GM12878 (cell line): ENCODE measurements around the gene CXCR1. TPM values are rescaled to one million over a fixed set of nuclear protein-coding genes. Genes with fewer than 3 reads are reported as not detected.

ENCODE experiments used
- ATAC-seq: fragments of 200-7000 bp; cut with Tn5 transposase; 3 replicates; pipeline ENCODE4 v1.9.1; 2020; ENCODE audit warnings: mild to moderate bottlenecking, moderate library complexity
- BruUV-seq: library from RNA; stranded (reverse); fragments of 400-500 nt; replicated peaks from 2 replicates; lab custom pipeline; 2021; lab: Mats Ljungman, UMichigan
- CTCF ChIA-PET: fragments of 300-600 bp; sonication (Branson Sonifier 250); formaldehyde crosslinking; extraction: SDS; loops from one replicate; lab custom pipeline; 2021; ENCODE audit warnings: inconsistent platforms; lab: Yijun Ruan, JAX
- POLR2A ChIA-PET: fragments of 350-600 bp; formaldehyde crosslinking; extraction: SDS; loops from one replicate; lab custom pipeline; 2021; ENCODE audit warnings: inconsistent platforms; lab: Charles Lee
- RAD21 ChIA-PET: fragments of 300-600 bp; sonication (Branson Sonifier 250); formaldehyde crosslinking; loops from one replicate; lab custom pipeline; 2023; ENCODE audit warnings: antibody characterized with exemption; ENCODE audit not compliant: unreplicated experiment; lab: Charles Lee
- SMC1A ChIA-PET: fragments of 300-600 bp; sonication (Branson Sonifier 250); formaldehyde crosslinking; loops from one replicate; lab custom pipeline; 2023; ENCODE audit not compliant: unreplicated experiment, uncharacterized antibody; lab: Charles Lee
- DNase-seq: peaks from one replicate; pipeline ENCODE4 v3.0.0-alpha.2; 2011; ENCODE audit warnings: low read depth, low spot score
- FAIRE-seq: peaks from 3 replicates; lab custom pipeline; 2011; peaks lifted over from hg19 to GRCh38; lab: Jason Lieb, UNC
- H2AFZ ChIP-seq: 2 replicates; pipeline ENCODE4 v1.6.0; 2011; ENCODE audit warnings: low read depth, low read length, control low read depth; ENCODE audit not compliant: control insufficient read depth
- H3K27ac ChIP-seq: 2 replicates; pipeline ENCODE4 v1.5.1; 2011; ENCODE audit warnings: control low read depth; ENCODE audit not compliant: control insufficient read depth, insufficient read depth
- H3K27me3 ChIP-seq, 2 experiments: replicated peaks in 1 of 2; 2 replicates each; pipeline versions ENCODE4 v1.6.0 to v1.6.1; 2011; ENCODE audit warnings: low read length in 1 of 2; ENCODE audit not compliant: control insufficient read depth in 2 of 2, insufficient read depth in 2 of 2
- H3K36me3 ChIP-seq, 2 experiments: 2 replicates each; pipeline ENCODE4 v1.5.1; 2011; ENCODE audit warnings: low read length in 1 of 2; ENCODE audit not compliant: control insufficient read depth in 2 of 2, insufficient read depth in 2 of 2
- H3K4me1 ChIP-seq: 2 replicates; pipeline ENCODE4 v1.6.1; 2011; ENCODE audit warnings: mild to moderate bottlenecking, low read length, moderate library complexity, mixed read lengths; ENCODE audit not compliant: control insufficient read depth, insufficient read depth
- H3K4me2 ChIP-seq: 2 replicates; pipeline ENCODE4 v1.6.0; 2011; ENCODE audit warnings: control low read depth; ENCODE audit not compliant: control insufficient read depth, insufficient read depth
- H3K4me3 ChIP-seq: fragments of 200-600 bp; sonication (generic); 2 replicates; pipeline ENCODE4 v1.5.1; 2016
- H3K79me2 ChIP-seq: 2 replicates; pipeline ENCODE4 v1.6.0; 2011; ENCODE audit warnings: low read length; ENCODE audit not compliant: control insufficient read depth, insufficient read depth
- H3K9ac ChIP-seq: 2 replicates; pipeline ENCODE4 v1.8.0; 2011; ENCODE audit warnings: low read length, control low read depth, mixed read lengths; ENCODE audit not compliant: control insufficient read depth, insufficient read depth
- H3K9me3 ChIP-seq: replicated peaks from 3 replicates; pipeline ENCODE4 v1.5.1; 2011; ENCODE audit warnings: mild to moderate bottlenecking, low read length; ENCODE audit not compliant: control insufficient read depth, insufficient read depth
- H4K20me1 ChIP-seq: 2 replicates; pipeline ENCODE4 v1.6.0; 2011; ENCODE audit not compliant: control insufficient read depth, insufficient read depth
- DPF2 ChIP-seq: fragments of 450-650 bp; IDR thresholded peaks from 2 replicates; pipeline ENCODE4 v1.6.1; 2017; ENCODE audit warnings: mild to moderate bottlenecking
- MEF2B ChIP-seq: fragments of 450-650 bp; IDR thresholded peaks from 2 replicates; pipeline ENCODE4 v1.6.1; 2018; ENCODE audit warnings: mild to moderate bottlenecking, moderate library complexity; ENCODE audit not compliant: partially characterized antibody, poor library complexity, severe bottlenecking
- RAD21 ChIP-seq: IDR thresholded peaks from 2 replicates; pipeline ENCODE4 v1.6.1; 2011; ENCODE audit warnings: mild to moderate bottlenecking, low read depth, low read length, moderate library complexity; ENCODE audit not compliant: insufficient read depth
- SPI1 ChIP-seq: IDR thresholded peaks from 2 replicates; pipeline ENCODE4 v1.6.1; 2011; ENCODE audit warnings: low read depth, mild to moderate bottlenecking, low read length, moderate library complexity, borderline replicate concordance; ENCODE audit not compliant: insufficient read depth
- WGBS: methylation state at CpG from one replicate; pipeline ENCODE4 v1.1.6; 2016; ENCODE audit warnings: low lambda C conversion rate; ENCODE audit not compliant: insufficient replicate concordance, insufficient coverage; ENCODE audit errors: missing lambda C conversion rate; 5-methylcytosine and 5-hydroxymethylcytosine counted together
- in situ Hi-C: fragments of 300-500 bp; cut with MboI; formaldehyde crosslinking; loops from 9 replicates; pipeline ENCODE4 v1.14.3; 2018; ENCODE audit warnings: mixed read lengths
- intact Hi-C: fragments of 100-400 bp; cut with micrococcal nuclease; formaldehyde crosslinking; loops from one replicate; pipeline ENCODE4 v1.14.2; 2022; ENCODE audit not compliant: unreplicated experiment
- polyA plus RNA-seq, 11 experiments: library from polyadenylated mRNA; depleted of rRNA in 4 of 11; unstranded in 6 of 11; stranded (reverse) in 5 of 11; fragments of >200 nt; fragmentation: Nextera tagmentation in 4 of 11; fragmentation: Illumina TruSeq in 1 of 11; extraction: Ambion mirVana in 4 of 11; extraction: Trizol in 1 of 11; gene quantifications; 1 replicate in 1 of 11; 2 replicates in 10 of 11; pipeline versions ENCODE4 v1.2.1 to v1.2.3, GENCODE V29; 2011 to 2016; ENCODE audit warnings: inconsistent platforms in 2 of 11, missing spikeins in 2 of 11, low read depth in 1 of 11
- total RNA-seq, 4 experiments: library from RNA; depleted of rRNA in 3 of 4; stranded (reverse); fragments of >200 nt in 3 of 4; fragmentation: Illumina TruSeq in 1 of 4; extraction: Trizol in 1 of 4; gene quantifications; 2 replicates each; pipeline versions ENCODE4 v1.2.1 to v1.2.3, GENCODE V29; 2013 to 2021

The CXCR1 gene
- total and polyA plus RNA-seq, 10 of the 15 experiments (the other 5 are each of a cell fraction or from before 2014, with no cell fraction given), result not detected

DNA sequence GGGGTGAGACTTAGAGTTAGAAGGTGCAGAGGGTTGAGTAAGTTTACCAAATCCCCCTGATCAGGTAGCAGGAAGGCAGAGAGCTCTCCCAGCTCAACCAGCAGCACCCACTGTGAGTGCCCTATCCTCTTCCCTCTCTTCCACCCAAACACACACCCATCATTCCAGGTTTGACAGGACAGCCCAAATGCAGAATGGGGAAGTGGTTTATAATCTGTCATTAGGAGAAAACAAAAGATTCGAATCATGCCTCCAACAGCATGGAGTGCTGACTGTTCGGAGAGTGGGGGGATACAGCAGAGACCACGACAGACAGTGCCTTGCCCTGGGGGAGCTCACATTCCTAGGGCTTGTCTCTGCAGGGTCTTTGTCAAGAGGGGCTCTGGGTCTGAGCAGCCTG lies 29.2 kb downstream of the CXCR1 start:
- WGBS, result 19% methylated on average over 3 of the region's 3 CpGs
- H3K27ac ChIP-seq, result no peak overlapping the region
- SMC1A ChIA-PET, result no interaction called here
- ATAC-seq (no peak), FAIRE-seq (no peak), DNase-seq (no peak)
- no peaks in the 10 kb centered on the region for H4K20me1 ChIP-seq
- in situ Hi-C loops (no loop called here), intact Hi-C loops (no loop called here)
- RAD21 ChIA-PET, result no interaction called here
- BruUV-seq, result no TSS peak
- CTCF ChIA-PET, result no interaction called here
- no peak overlapping the region for H3K4me2 ChIP-seq
- no peaks in the 10 kb centered on the region for H3K4me1 ChIP-seq
- no peaks in the 10 kb centered on the region for H3K79me2 ChIP-seq
- TF ChIP-seq SPI1 (peak; percentile 57; the same call in 1 of the 2 replicates), MEF2B (no peak)
- peaks cover 3 to 5% of the 10 kb centered on the region in 2 experiments for H3K27me3 ChIP-seq
- H2AFZ ChIP-seq, result no peak overlapping the region
- H3K9ac ChIP-seq, result no peak overlapping the region
- no peaks in the 10 kb centered on the region for H3K36me3 ChIP-seq
- H3K9me3 ChIP-seq, result no peaks in the 10 kb centered on the region
- POLR2A ChIA-PET, result no interaction called here
- no peak overlapping the region for H3K4me3 ChIP-seq

DNA sequence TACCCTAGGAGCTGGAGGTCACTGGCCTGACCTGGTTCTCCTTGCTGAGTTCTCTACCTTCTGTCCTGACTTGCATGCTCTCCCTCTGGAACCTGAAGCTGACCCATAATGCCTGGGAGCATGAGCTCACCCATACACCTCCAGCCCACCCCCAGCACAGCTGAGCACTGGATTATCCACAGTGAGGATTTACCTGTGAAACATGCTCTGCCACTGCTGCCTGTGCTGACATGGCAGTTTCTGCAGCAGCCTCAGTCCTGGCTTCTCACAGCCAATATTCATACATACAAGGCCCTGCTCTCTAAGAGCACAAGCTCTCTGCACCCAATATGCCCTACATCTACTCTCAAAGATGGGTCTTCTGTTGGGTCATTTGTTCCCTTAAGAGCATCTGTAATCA lies 35.9 kb downstream of the CXCR1 start:
- no TSS peak for BruUV-seq
- H3K9ac ChIP-seq, result no peak overlapping the region
- no peak for DNase-seq
- ChIA-PET POLR2A (interaction anchor here (0.7 kb wide), 1 partner anchor 643 kb away, joined by 3 read pairs; no protein-coding TSS in a partner anchor), RAD21 (no interaction called here), CTCF (no interaction called here), SMC1A (no interaction called here)
- no peaks in the 10 kb centered on the region for H3K9me3 ChIP-seq
- H4K20me1 ChIP-seq, result no peaks in the 10 kb centered on the region
- H3K27ac ChIP-seq, result no peak overlapping the region
- H3K4me2 ChIP-seq, result no peak overlapping the region
- in situ Hi-C loops, result no loop called here
- no peak overlapping the region for H2AFZ ChIP-seq
- peaks cover 0 to 2% of the 10 kb centered on the region in 2 experiments; a peak in 3 of 4 replicates for H3K27me3 ChIP-seq
- FAIRE-seq, result no peak
- no peaks in the 10 kb centered on the region for H3K36me3 ChIP-seq
- no peaks in the 10 kb centered on the region for H3K4me1 ChIP-seq
- intact Hi-C loops, result no loop called here
- no peaks in the 10 kb centered on the region for H3K79me2 ChIP-seq
- TF ChIP-seq DPF2 (no peak), RAD21 (no peak)
- no peak overlapping the region for H3K4me3 ChIP-seq
- ATAC-seq, result no peak
